GM18873 (cell line): ENCODE data around the gene JAML.

Experiments
- ATAC-seq: cut with Tn5 transposase; IDR thresholded peaks from one replicate; pipeline ENCODE4 v1.9.1; 2021; ENCODE audit warnings: mild to moderate bottlenecking, moderate library complexity, moderate number of reproducible peaks; ENCODE audit not compliant: unreplicated experiment, low FRiP score

Gene JAML

DNA sequence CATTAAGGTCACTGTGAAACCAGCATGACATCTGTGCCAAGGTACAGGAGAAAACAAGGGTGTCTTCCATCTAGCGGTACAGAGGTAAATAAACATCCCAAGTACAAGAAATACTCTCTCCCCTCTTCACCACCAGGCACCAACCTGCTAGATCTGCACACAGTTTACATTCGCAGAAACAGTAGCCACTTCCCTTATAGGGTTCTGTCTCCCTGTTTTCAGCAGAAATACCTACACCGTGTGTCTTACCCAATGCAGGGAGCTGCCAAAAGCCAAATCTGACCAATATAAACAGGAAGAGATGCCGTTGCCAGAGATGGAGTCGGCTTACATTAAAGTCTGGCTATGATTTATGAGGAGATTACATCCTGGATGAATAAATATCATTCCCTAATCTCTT lies 73.4 kb downstream of the JAML start:
- ATAC-seq = no peak

DNA sequence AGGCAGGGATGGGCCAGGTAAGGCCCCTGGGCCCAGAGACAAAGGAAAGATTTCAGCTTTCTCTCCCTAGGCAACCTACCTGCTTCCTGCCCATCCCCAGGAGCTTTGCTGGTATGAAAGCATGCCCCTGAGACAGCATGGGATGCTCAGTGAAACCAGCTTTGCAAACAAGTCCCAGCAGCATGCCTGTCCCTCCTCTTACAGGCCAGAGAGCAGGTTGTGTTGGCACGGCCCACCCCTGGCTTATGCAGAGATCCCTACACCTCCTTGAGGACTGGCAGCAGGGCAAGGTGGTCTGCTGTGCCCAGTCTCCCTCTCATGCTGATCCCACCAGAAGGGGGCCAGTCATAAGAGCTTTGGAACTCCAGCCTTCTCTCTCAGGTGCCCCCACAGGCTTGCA lies 75.3 kb downstream of the JAML start:
- no peak for ATAC-seq

DNA sequence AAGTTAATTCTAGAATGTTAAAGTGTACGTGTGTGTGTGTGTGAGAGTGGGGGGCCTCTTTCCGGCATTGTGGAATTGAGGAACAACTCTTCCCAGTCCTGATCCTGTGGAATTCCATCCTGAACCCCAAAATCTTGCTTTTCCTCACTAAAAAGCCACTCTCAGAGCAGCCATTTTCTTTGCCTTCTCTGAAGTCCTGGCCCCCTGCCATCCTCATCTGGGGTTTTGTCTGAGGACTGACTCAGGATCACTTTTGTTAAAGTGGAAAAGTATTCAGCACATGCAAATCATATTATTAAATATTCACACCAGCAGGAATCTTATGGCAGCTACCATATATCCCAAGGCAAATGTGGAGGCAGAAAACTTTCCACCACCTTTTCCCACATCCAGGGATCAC lies 76.0 kb downstream of the JAML start:
- ATAC-seq = no peak

DNA sequence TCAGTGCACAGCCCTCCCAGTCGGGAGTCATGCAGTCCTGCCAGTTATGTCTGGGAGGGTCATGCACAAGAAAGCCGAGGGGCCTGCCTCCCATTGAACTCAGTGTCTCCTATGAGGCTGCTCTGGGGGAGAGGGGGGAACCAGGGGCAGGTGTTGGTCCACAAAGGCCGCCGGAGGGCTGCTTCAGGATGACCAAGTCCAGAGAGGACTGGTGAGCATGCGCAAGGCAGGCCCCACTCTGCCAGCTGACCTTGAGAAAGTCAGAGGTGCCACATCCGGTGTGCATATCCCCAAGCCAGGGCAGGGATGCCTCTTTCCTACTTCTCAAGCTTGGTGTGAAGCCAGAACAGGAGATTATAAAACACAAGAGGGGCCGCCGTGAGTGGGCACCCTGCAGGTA lies 76.6 kb downstream of the JAML start:
- ATAC-seq = no peak

DNA sequence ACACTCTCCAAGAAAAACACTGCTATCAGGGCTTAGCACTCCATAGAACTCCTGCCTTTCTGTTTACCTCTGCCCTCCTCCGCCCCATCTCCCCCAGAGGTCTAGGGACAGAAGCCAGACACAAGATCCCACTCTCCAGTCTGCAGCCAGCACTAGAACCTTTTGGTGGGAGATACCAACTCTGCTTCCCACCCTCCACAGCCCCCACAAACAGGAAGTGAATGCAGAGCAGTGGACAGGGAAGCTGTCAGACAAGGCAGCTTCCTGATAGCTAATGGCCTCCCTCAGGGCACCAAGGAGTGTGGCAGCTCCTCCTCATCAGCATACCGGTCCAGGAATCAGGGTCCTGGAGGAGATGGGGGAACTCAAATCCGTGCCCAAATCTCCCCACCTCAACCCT lies 77.3 kb downstream of the JAML start:
- ATAC-seq = no peak

DNA sequence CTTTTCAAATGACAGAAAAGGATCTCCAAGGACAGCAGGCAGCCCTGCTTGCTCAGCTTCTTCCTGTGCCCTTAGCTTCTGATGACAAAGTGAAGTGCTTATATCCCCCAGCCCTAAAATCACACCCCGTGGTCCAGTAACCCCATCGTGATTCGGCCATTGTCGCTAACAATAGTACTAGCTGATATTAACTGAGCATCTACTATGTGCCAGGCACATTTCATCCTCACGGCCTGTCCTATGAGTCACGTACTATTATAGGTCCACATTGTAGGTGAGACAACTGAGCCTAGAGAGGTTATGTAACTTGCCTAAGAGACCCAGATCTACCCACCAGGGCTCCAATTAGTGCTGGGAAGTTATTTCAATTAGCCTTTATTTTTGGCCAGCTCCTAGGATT lies 78.3 kb downstream of the JAML start:
- no peak for ATAC-seq

DNA sequence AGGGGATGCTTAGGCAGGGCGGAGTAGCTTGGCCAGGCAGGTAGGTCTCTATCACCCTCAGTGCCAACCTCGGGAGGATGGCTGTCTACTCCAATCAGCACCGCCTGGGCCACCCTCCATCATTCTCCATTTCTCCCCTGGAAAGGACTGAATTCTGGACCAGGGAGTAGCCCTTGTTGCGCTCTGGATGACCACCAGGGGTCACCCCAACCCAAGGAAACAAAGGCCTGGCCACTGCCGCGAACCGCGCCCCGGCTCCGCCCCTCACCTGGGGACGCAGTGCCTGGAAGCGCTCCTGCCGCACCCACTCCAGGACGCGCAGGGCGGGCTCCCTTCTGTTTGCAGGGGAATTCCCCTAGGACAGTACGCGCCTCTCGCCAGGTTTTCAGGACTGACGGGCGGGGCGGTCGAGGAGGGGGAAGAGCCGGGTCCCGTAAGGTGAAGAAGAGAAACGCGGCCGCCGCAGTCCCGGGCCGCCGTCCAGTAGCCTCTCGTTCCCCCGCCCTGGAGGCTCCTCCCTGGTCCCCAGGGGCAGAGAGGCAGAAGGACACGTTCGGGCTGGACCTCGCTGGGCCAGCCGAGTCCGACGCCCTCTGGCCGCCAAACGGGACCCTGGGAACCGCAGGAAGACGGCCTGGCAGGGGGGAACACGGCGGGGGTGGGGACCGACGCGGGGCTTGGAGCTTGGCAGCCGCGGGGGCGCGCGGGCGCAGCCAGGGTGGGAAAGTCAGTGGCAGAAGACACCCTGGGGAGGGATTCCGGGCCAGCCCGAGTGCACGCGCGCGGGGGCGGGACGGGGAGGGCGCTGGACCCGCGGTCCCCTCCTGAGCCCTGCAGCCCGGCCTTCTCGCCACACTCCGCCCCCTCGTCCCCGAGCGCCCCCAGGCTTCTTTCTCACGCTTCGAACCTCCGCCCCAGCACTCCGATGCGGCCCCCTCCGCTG lies 79.3 kb downstream of the JAML start:
- ATAC-seq = no peak

DNA sequence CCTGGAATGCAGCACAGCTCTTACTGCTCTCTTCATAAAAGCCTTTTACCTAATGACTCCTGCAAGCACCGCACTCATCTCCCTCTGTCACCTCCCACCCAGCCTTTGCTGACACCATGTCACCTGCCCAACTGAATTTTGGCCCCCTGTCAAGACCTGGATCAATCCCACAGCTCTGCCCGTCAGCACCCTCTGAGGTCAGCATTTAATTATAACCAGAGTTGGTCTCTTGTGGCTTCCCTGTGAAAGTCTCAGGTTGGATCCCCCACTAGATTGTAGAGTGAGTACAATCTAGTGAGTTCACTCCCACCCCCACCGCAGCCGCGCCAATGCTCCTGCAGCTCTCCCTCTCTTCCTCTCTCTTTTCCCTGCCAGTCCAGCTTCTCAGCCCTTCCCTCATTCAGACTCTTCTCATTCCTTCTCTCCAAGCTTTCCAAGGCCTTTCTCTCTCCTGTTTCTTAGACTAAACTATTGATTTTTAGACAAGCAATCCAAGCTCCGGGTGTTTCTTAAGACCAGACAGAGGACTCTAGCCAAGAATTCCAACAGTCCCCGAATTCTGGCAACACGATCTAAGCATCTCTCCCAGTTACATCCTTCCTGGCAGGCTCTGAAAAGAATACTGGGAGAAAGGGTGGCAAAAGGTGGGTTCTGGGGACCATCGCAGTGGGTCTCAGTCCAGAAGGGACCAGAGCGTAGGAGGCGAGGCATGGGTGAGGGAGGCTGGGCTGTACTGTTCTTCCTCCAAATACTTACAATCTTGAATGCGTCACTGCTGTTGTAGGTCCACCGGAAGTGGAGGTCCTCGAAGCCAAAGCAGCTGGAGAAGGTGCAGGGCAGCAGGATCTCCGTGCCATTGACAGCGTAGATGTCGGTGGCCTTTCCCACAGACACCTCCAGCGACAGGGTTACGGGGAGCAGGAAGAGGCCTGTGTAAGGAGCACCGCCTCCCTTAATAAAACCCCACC lies 80.2 kb downstream of the JAML start:
- ATAC-seq = no peak
